Measurements from ENCODE around the gene SHPK. TPM values are rescaled to one million over a fixed set of nuclear protein-coding genes. Genes with fewer than 3 reads are reported as not detected.

The SHPK gene
- total RNA-seq, 3 donors from 2014 or later (not counting 1 experiment from before 2014, with no cell fraction given) = 5.8 to 9.3 (median 8.9) TPM

DNA sequence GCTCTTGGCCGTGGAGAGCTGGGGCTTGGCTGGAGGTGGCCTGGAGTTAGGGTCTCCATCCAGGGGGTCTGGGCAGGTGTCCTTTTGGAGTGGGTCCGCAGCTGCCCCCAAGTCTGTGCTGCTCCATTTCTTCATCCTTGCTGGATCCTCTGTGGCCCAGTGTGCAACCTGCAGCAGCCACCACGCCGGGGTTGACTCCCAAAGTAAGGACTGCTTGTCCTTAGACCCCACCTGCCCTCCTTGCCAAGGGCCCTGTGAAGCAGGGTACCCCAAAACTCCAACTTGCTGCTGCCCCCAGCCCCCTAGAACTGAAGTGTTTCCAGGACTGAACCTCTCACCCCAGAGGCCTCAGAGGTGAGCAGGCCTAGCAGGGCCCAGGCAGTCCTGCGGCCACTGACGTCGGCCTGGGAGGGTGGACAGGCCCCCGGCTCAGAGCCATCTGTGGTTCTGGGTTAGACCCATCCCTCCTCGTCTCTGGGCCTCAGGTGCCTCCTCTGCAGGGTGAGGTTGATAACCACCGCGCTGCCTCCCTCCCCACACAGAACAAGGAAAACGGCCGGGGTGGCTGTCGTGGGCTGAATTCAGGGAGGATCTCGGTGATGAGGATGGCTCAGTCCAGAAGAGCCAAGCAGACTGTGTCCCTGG lies 43.7 kb downstream of the SHPK start:
- 95% methylated on average over 15 of the region's 15 CpGs for WGBS (ENCODE audit: insufficient coverage)
- no peaks in the 10 kb centered on the region for H3K27me3 Mint-ChIP-seq (ENCODE audit: low read depth in 2 of 2)
- Histone ChIP-seq H3K4me1 (ENCODE audit: control insufficient read depth, insufficient read depth, low read length) (no peaks in the 10 kb centered on the region), H3K27ac (ENCODE audit: low read length) (no peak overlapping the region), H3K9me3 (ENCODE audit: control insufficient read depth, insufficient read depth, low read length) (no peaks in the 10 kb centered on the region), H3K4me3 (ENCODE audit: low read length) (no peak overlapping the region), H3K27me3 (ENCODE audit: control insufficient read depth, insufficient read depth, low read length) (no peaks in the 10 kb centered on the region), H3K36me3 (ENCODE audit: control insufficient read depth, insufficient read depth, low read length) (peaks cover 10% of the 10 kb centered on the region)
- intact Hi-C loops (cut with micrococcal nuclease) = no loop called here
- no peak overlapping the region for H3K27ac Mint-ChIP-seq
- no peak overlapping the region for H3K4me3 Mint-ChIP-seq
- H3K36me3 Mint-ChIP-seq = no peaks in the 10 kb centered on the region
- ATAC-seq (no peak), DNase-seq (no peak)
- TF ChIP-seq, protein P1, sequence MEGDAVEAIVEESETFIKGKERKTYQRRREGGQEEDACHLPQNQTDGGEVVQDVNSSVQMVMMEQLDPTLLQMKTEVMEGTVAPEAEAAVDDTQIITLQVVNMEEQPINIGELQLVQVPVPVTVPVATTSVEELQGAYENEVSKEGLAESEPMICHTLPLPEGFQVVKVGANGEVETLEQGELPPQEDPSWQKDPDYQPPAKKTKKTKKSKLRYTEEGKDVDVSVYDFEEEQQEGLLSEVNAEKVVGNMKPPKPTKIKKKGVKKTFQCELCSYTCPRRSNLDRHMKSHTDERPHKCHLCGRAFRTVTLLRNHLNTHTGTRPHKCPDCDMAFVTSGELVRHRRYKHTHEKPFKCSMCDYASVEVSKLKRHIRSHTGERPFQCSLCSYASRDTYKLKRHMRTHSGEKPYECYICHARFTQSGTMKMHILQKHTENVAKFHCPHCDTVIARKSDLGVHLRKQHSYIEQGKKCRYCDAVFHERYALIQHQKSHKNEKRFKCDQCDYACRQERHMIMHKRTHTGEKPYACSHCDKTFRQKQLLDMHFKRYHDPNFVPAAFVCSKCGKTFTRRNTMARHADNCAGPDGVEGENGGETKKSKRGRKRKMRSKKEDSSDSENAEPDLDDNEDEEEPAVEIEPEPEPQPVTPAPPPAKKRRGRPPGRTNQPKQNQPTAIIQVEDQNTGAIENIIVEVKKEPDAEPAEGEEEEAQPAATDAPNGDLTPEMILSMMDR (IDR thresholded peaks at IDR 0.05) = no peak
- H3K4me1 Mint-ChIP-seq = no peaks in the 10 kb centered on the region
- no peaks in the 10 kb centered on the region for H3K9me3 Mint-ChIP-seq

DNA sequence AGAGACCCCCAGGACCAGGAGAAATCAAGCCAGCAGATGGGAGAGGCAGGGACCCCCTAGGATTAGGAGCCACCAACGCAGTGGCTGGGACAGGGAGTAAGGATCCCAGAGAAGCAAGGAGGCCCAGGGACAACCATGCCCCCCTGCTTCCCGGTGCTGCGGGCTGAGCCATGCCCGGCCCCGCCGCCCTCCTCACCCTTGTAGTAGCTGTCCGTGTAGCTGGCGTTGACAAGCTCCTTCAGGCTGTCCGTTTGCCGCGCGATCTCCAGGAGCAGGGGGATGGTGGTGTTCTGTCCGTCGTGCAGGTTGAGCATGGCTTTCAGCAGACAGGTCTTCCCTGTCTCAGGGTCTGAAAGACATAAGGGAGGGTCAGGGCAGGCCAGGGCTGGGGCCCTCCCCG lies 45.3 kb downstream of the SHPK start:
- ATAC-seq = no peak
- H3K9me3 ChIP-seq (ENCODE audit: control insufficient read depth, insufficient read depth, low read length) = no peaks in the 10 kb centered on the region
- no peak overlapping the region for H3K4me3 ChIP-seq (ENCODE audit: low read length)
- 93% methylated on average over 15 of the region's 15 CpGs for WGBS (ENCODE audit: insufficient coverage)
- H3K4me3 Mint-ChIP-seq = no peak overlapping the region
- no peaks in the 10 kb centered on the region for H3K4me1 Mint-ChIP-seq
- no peaks in the 10 kb centered on the region for H3K27me3 Mint-ChIP-seq (ENCODE audit: low read depth in 2 of 2)
- H3K36me3 ChIP-seq (ENCODE audit: control insufficient read depth, insufficient read depth, low read length) = peaks cover 10% of the 10 kb centered on the region
- no peak overlapping the region for H3K27ac ChIP-seq (ENCODE audit: low read length)
- no peaks in the 10 kb centered on the region for H3K27me3 ChIP-seq (ENCODE audit: control insufficient read depth, insufficient read depth, low read length)
- intact Hi-C loops (cut with micrococcal nuclease) = no loop called here
- no peaks in the 10 kb centered on the region for H3K9me3 Mint-ChIP-seq
- DNase-seq = no peak
- no peaks in the 10 kb centered on the region for H3K36me3 Mint-ChIP-seq
- H3K27ac Mint-ChIP-seq = no peak overlapping the region
- TF ChIP-seq, protein P1 (IDR thresholded peaks at IDR 0.05) = no peak
- H3K4me1 ChIP-seq (ENCODE audit: control insufficient read depth, insufficient read depth, low read length) = no peaks in the 10 kb centered on the region

DNA sequence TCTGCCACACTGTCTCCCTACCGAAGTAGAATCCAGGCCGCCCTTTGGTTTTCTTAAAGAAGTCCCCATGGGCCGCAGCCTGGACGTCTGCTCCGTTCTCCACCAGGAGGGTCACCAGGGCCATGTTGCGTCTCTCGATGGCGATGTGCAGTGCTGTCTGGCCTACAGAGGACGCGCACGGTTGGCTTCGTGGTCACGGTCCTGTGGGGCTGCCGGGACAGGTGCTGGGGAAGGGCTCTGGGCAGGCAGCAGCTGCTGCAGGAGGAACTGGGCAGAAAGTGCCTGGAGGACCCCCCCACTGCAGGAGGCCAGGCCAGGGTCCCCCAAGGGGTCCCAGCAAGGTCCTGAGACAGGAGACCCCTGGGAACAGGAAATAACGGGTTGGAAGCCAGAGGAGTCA lies 45.8 kb downstream of the SHPK start:
- no peak overlapping the region for H3K4me3 ChIP-seq (ENCODE audit: low read length)
- Mint-ChIP-seq H3K9me3 (no peaks in the 10 kb centered on the region), H3K27ac (no peak overlapping the region), H3K36me3 (no peaks in the 10 kb centered on the region), H3K4me1 (no peaks in the 10 kb centered on the region), H3K27me3 (ENCODE audit: low read depth in 2 of 2) (no peaks in the 10 kb centered on the region), H3K4me3 (no peak overlapping the region)
- H3K9me3 ChIP-seq (ENCODE audit: control insufficient read depth, insufficient read depth, low read length) = no peaks in the 10 kb centered on the region
- DNase-seq = no peak
- TF ChIP-seq, protein P1 (IDR thresholded peaks at IDR 0.05) = no peak
- WGBS (ENCODE audit: insufficient coverage) = 74% methylated on average over 15 of the region's 15 CpGs
- H3K4me1 ChIP-seq (ENCODE audit: control insufficient read depth, insufficient read depth, low read length) = no peaks in the 10 kb centered on the region
- no peak overlapping the region for H3K27ac ChIP-seq (ENCODE audit: low read length)
- intact Hi-C loops (cut with micrococcal nuclease) = no loop called here
- no peaks in the 10 kb centered on the region for H3K27me3 ChIP-seq (ENCODE audit: control insufficient read depth, insufficient read depth, low read length)
- H3K36me3 ChIP-seq (ENCODE audit: control insufficient read depth, insufficient read depth, low read length) = peaks cover 10% of the 10 kb centered on the region
- ATAC-seq = no peak

DNA sequence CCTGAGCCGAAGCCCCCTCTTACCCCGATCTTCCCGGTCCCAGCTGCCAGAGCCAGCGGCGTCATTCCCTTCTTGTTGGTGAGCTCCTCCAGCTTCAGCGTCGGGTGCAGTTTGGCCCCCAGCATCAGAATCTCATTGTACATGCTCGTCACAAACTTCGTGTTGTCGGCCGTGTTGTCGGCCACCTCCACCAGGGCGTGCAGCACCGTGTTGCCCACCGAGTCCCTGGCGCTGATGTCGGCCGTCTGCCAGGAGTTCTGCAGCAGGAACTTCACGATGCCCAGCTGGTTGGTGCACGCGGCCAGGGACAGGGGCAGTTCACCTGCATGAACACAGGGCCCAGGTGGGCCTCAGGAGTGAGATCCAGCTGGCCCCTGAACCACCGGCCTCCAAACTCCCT lies 46.3 kb downstream of the SHPK start:
- Histone ChIP-seq H3K4me1 (ENCODE audit: control insufficient read depth, insufficient read depth, low read length) (no peaks in the 10 kb centered on the region), H3K4me3 (ENCODE audit: low read length) (no peak overlapping the region), H3K27ac (ENCODE audit: low read length) (no peak overlapping the region), H3K9me3 (ENCODE audit: control insufficient read depth, insufficient read depth, low read length) (no peaks in the 10 kb centered on the region), H3K27me3 (ENCODE audit: control insufficient read depth, insufficient read depth, low read length) (no peaks in the 10 kb centered on the region), H3K36me3 (ENCODE audit: control insufficient read depth, insufficient read depth, low read length) (peaks cover 10% of the 10 kb centered on the region)
- Mint-ChIP-seq H3K9me3 (no peaks in the 10 kb centered on the region), H3K4me1 (no peaks in the 10 kb centered on the region), H3K36me3 (no peaks in the 10 kb centered on the region), H3K27ac (no peak overlapping the region), H3K27me3 (ENCODE audit: low read depth in 2 of 2) (no peaks in the 10 kb centered on the region), H3K4me3 (no peak overlapping the region)
- DNase-seq (no peak), ATAC-seq (no peak)
- intact Hi-C loops (cut with micrococcal nuclease) = no loop called here
- TF ChIP-seq, protein P1 (IDR thresholded peaks at IDR 0.05) = no peak
- 95% methylated on average over 22 of the region's 22 CpGs for WGBS (ENCODE audit: insufficient coverage)

Data from natural killer cell (primary cell).